Uterus (tissue), 4 donors: Measurements from ENCODE around the gene UBAP2. TPM values are rescaled to one million over a fixed set of nuclear protein-coding genes. Genes with fewer than 3 reads are reported as not detected.
"Not testable (repeated sequence)": the region's sequence is repeated elsewhere in the genome, so short reads cannot be mapped to it uniquely, and the experiment has no call there.

ENCODE experiments used
- DNase-seq, 2 donors: peaks; one replicate each; pipeline ENCODE4 v3.0.0-alpha.2; 2019 to 2020
- H3K27ac ChIP-seq, 2 donors: fragments of 200-600 bp; sonication (generic); 1 replicate in 1 of 2; 2 replicates in 1 of 2; pipeline ENCODE4 v1.5.1; 2016 to 2018
- H3K27me3 ChIP-seq, 2 donors: fragments of 200-600 bp; sonication (generic); one replicate each; pipeline ENCODE4 v1.5.1; 2018 to 2019; ENCODE audit warnings: control low read depth in 1 of 2
- H3K36me3 ChIP-seq, 2 donors: fragments of 200-600 bp; sonication (generic); one replicate each; pipeline ENCODE4 v1.5.1; 2019; ENCODE audit warnings: control low read depth in 1 of 2
- H3K4me1 ChIP-seq, 2 donors: fragments of 200-600 bp; sonication (generic); one replicate each; pipeline ENCODE4 v1.5.1; 2018 to 2019; ENCODE audit warnings: control low read depth in 1 of 2
- H3K4me3 ChIP-seq, 2 donors: fragments of 200-600 bp; sonication (generic); 1 replicate in 1 of 2; 2 replicates in 1 of 2; pipeline ENCODE4 v1.5.1; 2018 to 2019; ENCODE audit warnings: mild to moderate bottlenecking in 1 of 2
- H3K9me3 ChIP-seq, 2 donors: fragments of 200-600 bp; sonication (generic); one replicate each; pipeline ENCODE4 v1.5.1; 2019; ENCODE audit warnings: control low read depth in 1 of 2
- CTCF ChIP-seq, 4 experiments: fragments of 200-600 bp in 2 of 4; fragments of 450-650 bp in 2 of 4; sonication (generic) in 2 of 4; IDR thresholded peaks; one replicate each; pipeline ENCODE4 v1.5.1; 2016 to 2019; ENCODE audit warnings: antibody characterized with exemption in 4 of 4, mild to moderate bottlenecking in 2 of 4, moderate library complexity in 1 of 4
- POLR2A ChIP-seq, 2 donors: fragments of 450-650 bp; IDR thresholded peaks; one replicate each; pipeline ENCODE4 v1.6.1; 2016; ENCODE audit warnings: antibody characterized with exemption in 2 of 2, mild to moderate bottlenecking in 1 of 2, moderate library complexity in 1 of 2
- intact Hi-C: fragments of 100-400 bp; cut with DNase I; formaldehyde crosslinking; loops from one replicate; pipeline ENCODE4 v1.15.1; 2023; ENCODE audit warnings: low total_unique reads
- total RNA-seq, 4 donors: library from RNA; depleted of rRNA in 3 of 4; stranded (reverse); fragments of >200 nt in 3 of 4; gene quantifications; one replicate each; pipeline versions ENCODE4 v1.1.0 to v1.2.4, GENCODE V29; 2014 to 2023
- donor health status: DM: yes; HTN: yes; CAD: no.

Gene UBAP2
- total RNA-seq, 4 donors from 2014 or later: 9.2 to 110 (median 51.3) TPM

DNA sequence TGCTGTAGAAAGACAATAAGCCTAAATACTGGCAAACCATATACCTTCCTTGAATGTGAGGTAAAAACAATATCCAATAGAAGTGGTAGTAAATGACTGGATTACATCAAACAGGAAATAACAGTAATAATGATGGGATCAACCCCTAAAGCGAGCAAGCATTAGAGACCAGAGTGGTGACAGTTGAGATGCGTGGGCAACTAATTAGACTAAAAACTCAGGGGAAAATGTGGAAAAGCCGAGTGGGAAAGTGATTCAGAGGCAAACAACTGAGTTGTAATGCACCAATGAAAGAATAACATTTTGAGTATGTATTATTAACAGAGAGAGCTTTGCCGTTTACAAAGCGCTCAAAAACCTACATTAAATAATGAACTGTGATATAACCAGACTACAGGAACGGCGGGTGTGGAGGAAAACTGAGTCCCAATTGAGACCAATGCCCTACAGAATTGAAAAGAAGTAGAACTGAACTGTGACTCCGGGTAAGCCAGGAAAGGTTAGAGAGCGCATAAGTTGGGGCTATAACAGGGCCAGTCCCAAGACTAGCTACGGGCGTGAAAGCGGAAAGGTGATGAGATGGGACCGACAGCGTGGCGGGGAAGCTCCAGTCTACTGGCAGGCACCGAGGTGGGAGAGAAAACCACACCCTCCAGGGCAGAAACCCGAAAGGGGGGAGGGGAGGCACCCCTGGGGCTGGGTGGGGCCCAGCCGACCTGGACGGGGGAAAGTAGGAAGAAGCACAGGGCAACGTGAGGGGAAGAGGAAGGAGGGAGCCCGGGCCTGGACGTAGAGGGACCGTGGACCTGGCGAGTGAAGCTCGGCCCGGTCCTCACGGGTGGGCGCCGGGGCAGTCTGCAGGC is 592 bp downstream of the UBAP2 start:
- peak; percentile 41 to 50 for DNase-seq
- H3K27me3 ChIP-seq: no peaks in the 10 kb centered on the region
- H3K36me3 ChIP-seq: no peaks in the 10 kb centered on the region
- intact Hi-C loops: no loop called here
- H3K27ac ChIP-seq: peak overlapping the region; percentile 94 to 97
- TF ChIP-seq POLR2A (IDR thresholded peaks at IDR 0.05): no peak
- TF ChIP-seq CTCF (IDR thresholded peaks at IDR 0.05): no peak
- H3K4me1 ChIP-seq: no peaks in the 10 kb centered on the region
- peak overlapping the region; percentile 75 to 87 for H3K4me3 ChIP-seq
- H3K9me3 ChIP-seq: no peaks in the 10 kb centered on the region

GRCh38 chr9:34046784-34047379 is 1.8 kb downstream of the UBAP2 start:
- intact Hi-C loops: no loop called here
- no peak for DNase-seq
- no peaks in the 10 kb centered on the region for H3K36me3 ChIP-seq
- TF ChIP-seq CTCF (IDR thresholded peaks at IDR 0.05) (no peak), POLR2A (IDR thresholded peaks at IDR 0.05) (no peak)
- H3K9me3 ChIP-seq: no peaks in the 10 kb centered on the region
- H3K4me1 ChIP-seq: no peaks in the 10 kb centered on the region
- no peak overlapping the region for H3K4me3 ChIP-seq
- no peaks in the 10 kb centered on the region for H3K27me3 ChIP-seq
- no peak overlapping the region for H3K27ac ChIP-seq

DNA sequence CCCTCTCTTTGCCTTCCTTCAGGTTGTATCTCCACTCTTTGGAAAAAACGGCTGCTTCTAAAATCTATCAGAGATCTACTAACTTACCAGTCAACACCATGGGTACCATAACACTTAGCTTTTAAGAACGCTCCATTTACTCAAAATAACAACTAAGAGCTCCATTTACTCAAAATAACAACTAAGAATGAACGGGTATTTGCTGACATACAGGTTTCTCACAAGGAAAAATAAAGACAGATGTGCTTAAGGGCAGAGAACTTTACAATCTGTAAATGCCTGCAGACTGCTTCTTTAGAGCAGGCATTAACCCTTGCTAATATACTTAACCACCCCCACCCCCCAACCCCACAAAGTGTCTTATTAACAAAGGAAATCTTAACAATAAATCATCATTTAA is 2.8 kb downstream of the UBAP2 start:
- Histone ChIP-seq H3K9me3 (no peaks in the 10 kb centered on the region), H3K36me3 (no peaks in the 10 kb centered on the region), H3K27me3 (no peaks in the 10 kb centered on the region), H3K27ac (no peak overlapping the region), H3K4me3 (no peak overlapping the region), H3K4me1 (no peaks in the 10 kb centered on the region)
- no peak for DNase-seq
- intact Hi-C loops: no loop called here
- TF ChIP-seq POLR2A (IDR thresholded peaks at IDR 0.05) (no peak), CTCF (IDR thresholded peaks at IDR 0.05) (no peak)

DNA sequence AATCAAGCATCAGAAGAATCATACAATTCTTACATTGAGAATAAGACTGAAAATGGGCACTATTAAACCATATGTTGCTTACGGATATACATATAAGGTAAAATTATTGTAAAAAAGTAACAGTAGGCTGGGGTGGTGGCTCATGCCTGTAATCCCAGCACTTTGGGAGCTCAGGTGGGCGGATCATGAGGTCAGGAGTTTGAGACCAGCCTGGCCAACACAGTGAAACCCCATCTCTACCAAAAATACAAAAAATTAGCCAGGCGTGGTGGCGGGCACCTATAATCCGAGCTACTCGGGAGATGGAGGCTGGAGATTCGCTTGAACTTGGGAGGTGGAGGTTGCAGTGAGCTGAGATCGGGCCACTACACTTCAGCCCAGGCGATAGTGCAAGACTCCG is 6.6 kb downstream of the UBAP2 start:
- H3K4me3 ChIP-seq, H3K4me1 ChIP-seq, H3K27ac ChIP-seq, H3K36me3 ChIP-seq, DNase-seq, H3K27me3 ChIP-seq, intact Hi-C loops, H3K9me3 ChIP-seq: not testable (repeated sequence)

DNA sequence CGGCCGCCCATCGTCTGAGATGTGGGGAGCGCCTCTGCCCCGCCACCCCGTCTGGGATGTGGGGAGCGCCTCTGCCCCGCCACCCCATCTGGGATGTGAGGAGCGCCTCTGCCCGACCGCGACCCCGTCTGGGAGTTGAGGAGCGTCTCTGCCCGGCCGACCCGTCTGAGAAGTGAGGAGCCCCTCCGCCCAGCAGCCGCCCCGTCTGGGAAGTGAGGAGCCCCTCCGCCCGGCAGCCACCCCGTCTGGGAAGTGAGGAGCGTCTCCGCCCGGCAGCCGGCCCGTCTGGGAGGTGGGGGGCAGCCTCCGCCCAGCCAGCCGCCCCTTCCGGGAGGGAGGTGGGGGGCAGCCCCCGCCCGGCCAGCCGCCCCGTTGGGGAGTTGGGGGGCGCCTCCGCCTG is 9.8 kb downstream of the UBAP2 start:
- H3K4me1 ChIP-seq, H3K9me3 ChIP-seq, H3K4me3 ChIP-seq, H3K27ac ChIP-seq, DNase-seq, H3K27me3 ChIP-seq, H3K36me3 ChIP-seq, intact Hi-C loops: not testable (repeated sequence)

GRCh38 chr9:34037626-34038025 is 11.1 kb downstream of the UBAP2 start:
- Histone ChIP-seq H3K36me3 (no peaks in the 10 kb centered on the region), H3K9me3 (no peaks in the 10 kb centered on the region), H3K27ac (no peak overlapping the region), H3K4me1 (no peaks in the 10 kb centered on the region), H3K4me3 (no peak overlapping the region), H3K27me3 (no peaks in the 10 kb centered on the region)
- intact Hi-C loops: no loop called here
- DNase-seq: no peak
- TF ChIP-seq CTCF (IDR thresholded peaks at IDR 0.05) (no peak), POLR2A (IDR thresholded peaks at IDR 0.05) (no peak)
